ENCODE results near the gene SNED1.
"Not testable (repeated sequence)": the region's sequence is repeated elsewhere in the genome, so short reads cannot be mapped to it uniquely, and the experiment has no call there.

Gene SNED1

DNA sequence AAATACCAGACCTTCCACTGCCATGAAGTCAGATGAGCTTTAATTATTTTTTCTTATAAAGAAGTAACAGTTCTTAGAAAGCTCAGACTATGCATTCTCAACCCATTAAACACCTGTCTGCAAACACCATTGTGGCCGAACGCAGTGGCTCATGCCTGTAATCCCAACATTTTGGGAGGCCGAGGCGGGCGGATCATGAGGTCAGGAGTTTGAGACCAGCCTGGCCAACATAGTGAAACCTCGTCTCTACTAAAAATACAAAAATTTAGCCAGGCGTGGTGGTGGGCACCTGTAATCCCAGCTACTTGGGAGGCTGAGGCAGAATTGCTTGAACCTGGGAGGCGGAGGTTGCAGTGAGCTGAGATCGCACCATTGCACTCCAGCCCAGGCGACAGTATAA lies 106.2 kb downstream of the SNED1 start:
- in situ Hi-C loops (cut with MboI; ENCODE audit: low sequenced_read_pairs) = not testable (repeated sequence)

DNA sequence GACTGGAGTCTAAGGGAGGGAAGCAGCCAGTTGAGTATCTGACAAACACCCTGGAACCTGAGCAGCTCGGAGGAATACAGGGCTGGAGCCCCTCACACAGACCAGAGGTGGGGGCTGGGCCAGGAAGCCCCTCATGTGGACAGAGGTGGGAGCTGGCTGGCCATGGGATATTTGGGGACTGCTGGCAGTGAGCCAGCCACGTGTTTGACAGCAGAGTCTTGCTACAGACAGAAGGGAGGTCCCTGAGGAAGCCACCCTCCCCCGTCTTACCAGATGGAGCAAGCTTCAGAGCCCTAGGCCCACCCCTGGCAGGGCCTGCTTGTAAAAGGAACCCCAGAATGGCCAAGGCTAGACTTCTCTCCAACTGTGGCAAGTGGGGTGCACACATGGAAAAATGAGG lies 107.2 kb downstream of the SNED1 start:
- in situ Hi-C loops (cut with MboI; ENCODE audit: low sequenced_read_pairs) = no loop called here

DNA sequence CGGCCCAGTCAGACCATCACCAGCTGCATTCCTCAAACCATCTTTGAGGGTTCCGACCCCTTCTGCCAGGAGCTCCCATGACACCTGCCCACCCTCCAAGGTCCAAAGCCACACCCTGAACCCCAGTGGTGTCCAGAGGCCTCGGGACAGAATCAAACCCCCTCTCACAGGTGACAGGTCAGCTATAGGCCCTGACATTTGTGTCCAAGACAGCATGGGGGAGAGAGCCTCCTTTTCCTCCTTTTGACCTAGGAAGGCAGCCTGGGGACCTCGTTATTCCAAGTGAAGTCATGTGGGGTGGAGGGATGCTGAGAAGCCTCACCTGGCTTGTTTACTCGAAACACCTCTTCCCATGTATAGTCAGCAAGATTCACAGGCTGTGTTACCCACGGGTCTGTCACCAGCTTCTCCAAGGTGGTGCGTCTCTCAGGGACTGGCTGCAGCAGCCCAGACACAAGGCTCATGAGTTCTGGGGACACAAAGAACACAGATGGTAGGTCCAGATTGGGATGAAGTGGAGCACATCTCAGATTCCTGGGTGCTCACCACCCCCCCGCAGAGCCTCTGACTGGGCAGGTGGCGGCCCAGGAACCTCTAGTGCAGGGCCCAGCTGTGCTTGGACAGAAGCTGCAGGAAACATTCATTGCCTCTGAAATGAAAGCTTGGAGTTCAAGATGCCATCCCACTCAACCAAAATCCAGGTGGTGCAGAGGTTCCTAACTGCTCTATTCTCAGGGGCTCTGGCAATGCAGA lies 108.8 kb downstream of the SNED1 start:
- in situ Hi-C loops (cut with MboI; ENCODE audit: low sequenced_read_pairs) = no loop called here

DNA sequence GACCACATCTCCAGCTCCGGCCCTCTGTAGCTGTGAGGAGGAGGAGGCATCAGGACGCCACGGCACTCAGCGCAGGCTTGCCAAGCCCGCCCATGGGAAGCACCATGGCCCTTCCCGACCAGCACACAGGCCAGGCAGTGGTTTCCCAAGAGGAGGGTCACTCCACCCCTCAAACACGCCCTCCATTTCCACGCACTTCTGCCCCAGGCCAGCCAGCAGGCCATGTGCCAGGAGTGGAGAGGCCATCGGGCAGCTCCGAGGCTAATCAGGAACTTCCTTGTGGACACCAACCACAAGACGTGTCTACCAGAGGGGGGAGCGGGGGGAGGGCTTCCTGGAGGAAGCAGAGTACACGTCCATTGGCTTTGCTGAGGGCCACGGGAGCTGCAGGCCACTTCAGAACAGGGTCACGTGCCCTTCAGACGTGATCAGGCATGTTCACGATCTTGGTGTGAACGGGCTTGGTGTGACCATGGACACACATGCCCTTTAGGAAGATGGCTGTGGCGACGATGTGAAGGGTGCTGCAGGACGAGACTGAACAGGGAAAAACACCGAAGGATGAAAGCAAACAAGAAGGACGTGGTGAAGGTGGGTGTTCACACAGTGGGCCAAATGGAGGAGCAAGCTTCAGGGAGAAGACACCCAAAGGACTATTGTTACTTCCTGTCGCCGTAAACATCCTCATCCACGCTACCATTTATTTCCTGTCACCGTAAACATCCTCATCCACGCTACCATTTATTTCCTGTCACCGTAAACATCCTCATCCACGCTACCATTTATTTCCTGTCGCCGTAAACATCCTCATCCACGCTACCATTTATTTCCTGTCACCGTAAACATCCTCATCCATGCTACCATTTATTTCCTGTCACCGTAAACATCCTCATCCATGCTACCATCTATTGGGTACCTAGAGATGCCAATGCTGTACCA lies 110.1 kb downstream of the SNED1 start:
- in situ Hi-C loops (cut with MboI; ENCODE audit: low sequenced_read_pairs) = no loop called here

DNA sequence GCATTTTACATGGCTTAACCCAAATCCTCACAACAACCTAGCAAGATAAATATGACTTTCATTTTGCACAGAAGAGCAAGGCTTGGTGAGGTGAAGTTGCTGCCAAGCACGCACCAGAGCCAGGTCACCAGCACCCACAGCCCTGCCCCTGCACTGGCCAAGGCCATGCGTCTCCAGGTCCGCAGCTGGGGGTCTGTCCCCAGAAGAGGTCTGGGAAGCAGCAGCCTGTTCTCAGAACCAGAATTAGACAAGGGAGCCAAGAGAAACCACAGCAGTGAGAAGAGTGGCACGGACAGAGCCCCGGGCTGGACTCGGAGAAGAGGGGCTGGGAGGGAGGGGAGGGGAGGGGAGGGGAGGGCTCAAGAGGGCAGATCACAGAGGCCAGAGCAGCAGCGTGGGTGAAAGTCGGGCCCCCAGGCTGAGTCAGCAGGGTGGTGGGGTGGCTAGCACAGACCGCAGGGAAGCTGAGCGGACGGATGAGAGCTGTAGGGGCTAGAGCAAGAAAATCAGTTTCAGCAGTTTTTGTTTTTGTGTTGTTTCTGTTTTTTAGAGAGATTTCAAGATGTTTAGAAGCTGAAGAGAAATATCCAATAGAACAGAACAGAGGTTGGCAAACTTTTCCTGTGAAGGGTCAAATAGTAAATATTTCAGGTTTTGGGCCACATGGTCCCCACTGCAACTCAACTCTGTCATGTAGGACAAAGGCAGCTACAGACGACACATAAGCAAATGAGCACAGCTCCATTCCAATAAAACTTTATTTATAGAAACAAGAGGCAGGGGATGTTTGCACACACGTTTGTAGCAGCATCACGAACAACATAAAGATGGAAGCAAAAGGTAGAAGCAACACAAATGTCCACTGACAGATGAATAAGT lies 111.0 kb downstream of the SNED1 start:
- in situ Hi-C loops (cut with MboI; ENCODE audit: low sequenced_read_pairs) = no loop called here

DNA sequence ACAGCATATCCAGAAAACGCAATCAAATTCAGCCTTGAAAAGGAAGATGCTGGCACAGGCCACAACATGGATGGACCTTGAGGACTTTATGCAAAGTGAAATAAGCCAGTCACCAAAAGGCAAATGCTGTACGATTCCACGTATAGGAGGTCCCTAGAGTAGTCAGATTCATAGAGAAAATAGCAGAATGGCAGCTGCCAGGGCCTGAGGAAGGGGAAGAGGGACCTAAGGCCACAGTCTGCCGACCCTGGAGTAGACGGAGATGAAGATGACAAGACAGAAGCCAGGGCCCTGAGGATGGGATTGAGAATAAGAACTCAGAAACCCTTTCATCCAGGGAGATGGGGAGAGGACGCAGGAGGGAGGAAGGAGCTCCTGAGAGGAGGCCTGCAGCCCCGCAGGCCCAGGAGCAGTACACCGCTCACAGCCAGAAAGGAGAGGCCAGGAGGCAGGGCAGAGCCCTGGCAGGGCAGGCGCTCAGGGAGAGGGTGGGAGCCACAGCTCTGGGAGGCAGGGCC lies 111.7 kb downstream of the SNED1 start:
- in situ Hi-C loops (cut with MboI; ENCODE audit: low sequenced_read_pairs) = no loop called here

DNA sequence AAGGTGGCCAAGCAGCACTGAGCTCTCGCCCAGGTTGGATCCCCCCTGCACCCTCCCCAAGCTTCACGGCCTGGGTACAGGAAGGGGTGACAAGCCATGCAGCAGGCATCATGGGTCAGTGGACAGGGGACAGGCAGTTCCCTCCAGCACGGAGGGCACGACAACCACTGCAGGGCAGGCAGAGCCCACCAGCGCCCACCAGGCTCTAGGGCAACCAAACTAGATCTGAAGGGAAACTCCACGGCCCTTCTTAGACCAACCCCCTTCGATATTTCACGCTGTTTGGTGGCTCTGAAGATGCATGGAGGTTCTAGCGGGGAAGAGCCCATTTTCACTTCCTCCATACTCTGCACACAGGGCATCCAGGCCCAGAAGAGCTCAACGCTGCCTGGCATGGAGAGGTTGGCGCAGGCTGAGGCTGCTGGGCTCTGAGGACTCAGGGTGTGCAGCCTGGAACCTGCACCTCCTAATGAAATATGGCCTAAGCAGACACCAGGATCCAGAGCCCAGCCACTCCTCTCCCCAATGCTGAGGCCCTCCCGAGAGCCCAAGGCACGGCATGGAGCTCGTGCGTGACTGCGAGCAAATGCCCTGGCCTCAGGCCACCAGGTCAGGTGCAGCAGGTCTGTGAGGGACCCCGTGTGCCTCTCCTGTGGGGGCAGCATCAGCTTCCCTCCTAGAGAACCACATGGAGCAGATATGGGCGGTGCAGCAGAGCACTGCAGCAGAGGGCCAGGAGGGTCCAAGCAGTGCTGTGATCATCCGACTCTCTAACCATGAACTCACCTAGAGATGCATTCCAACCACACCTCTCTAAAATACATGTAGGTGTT lies 112.4 kb downstream of the SNED1 start:
- in situ Hi-C loops (cut with MboI; ENCODE audit: low sequenced_read_pairs) = no loop called here

DNA sequence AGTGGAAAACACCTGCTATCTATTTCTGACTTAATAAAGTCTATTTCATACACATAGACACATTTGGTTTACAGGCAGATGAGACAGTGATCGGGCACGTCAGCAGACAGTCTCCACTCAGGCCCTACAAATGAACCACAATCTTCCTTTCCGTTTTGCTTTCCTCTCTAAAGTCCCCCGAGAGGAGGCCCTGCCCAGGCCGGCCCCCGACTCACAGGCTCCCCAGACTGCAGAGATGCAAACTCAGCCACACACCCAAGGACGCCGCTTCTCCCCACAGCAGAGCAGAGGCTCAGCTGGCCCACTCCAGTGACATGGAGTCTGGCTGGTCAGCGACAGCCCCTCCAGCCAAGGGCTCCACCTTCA lies 113.0 kb downstream of the SNED1 start:
- in situ Hi-C loops (cut with MboI; ENCODE audit: low sequenced_read_pairs) = no loop called here

DNA sequence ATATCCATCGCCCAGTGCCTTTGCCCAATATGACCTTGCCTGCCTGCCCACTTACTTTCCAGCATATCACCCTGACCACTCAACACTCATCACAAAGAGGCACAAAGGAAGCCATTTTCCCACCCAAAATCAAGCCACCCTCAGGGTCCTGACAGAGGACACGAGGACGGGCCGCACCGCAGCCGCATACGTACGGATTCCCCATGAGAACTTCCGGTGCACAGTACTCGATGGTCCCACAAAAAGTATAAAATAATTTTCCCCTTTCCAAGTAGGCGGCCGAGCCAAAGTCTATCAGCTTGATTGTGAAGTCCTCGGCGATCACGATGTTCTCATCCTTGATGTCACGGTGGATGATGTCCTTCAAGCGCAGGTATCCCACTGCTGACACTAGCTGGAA lies 113.6 kb downstream of the SNED1 start:
- in situ Hi-C loops (cut with MboI; ENCODE audit: low sequenced_read_pairs) = no loop called here

DNA sequence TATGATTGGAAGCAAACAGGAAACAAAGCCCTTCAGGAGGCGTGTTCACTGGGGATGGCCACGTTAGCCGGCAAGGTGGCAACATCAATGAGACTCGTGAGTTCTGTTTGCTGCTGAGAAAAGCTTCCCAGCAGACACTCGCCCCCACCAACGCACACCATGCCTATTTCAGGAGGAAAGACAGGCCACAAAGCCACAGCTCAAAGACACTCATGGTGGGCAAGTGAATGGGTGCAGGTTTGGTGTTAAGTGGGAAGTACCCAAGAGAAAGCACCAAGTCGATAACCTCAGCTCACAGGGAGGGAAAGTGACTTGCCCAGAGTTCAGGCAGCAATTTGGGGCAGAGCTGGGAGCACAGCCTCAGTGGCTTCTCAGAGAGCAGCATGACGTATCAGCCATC lies 114.2 kb downstream of the SNED1 start:
- in situ Hi-C loops (cut with MboI; ENCODE audit: low sequenced_read_pairs) = no loop called here

DNA sequence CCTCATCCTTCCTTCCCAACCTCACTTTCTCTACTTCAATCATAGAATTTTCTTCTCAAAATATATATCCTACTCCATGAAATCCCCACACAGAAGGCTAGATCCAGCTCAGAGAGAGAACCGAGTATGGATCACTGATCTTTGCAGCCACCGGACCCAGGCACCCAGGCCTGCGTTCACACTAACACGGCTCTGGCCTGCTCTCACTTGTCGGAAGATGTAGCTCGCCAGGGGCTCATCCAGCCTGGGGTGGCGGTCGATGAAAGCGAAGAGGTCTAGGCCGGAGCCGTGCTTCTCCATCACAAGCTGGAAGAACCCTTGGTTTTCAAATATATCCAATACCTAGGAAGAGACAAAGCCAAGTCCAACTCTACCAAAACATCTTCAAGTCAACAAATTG lies 116.4 kb downstream of the SNED1 start:
- in situ Hi-C loops (cut with MboI; ENCODE audit: low sequenced_read_pairs) = no loop called here

DNA sequence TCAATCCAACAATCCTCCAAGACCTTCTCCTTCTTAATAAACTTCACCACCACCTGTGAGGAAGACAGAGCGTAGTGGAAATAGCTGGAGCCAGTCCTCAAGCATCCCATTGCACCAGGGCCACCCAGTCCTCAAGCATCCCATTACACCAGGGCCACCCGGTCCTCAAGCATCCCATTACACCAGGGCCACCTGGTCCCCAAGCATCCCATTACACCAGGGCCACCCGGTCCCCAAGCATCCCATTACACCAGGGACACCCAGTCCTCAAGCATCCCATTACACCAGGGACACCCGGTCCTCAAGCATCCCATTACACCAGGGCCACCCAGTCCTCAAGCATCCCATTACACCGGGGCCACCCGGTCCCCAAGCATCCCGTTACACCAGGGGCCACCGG lies 116.9 kb downstream of the SNED1 start:
- in situ Hi-C loops (cut with MboI; ENCODE audit: low sequenced_read_pairs) = no loop called here

DNA sequence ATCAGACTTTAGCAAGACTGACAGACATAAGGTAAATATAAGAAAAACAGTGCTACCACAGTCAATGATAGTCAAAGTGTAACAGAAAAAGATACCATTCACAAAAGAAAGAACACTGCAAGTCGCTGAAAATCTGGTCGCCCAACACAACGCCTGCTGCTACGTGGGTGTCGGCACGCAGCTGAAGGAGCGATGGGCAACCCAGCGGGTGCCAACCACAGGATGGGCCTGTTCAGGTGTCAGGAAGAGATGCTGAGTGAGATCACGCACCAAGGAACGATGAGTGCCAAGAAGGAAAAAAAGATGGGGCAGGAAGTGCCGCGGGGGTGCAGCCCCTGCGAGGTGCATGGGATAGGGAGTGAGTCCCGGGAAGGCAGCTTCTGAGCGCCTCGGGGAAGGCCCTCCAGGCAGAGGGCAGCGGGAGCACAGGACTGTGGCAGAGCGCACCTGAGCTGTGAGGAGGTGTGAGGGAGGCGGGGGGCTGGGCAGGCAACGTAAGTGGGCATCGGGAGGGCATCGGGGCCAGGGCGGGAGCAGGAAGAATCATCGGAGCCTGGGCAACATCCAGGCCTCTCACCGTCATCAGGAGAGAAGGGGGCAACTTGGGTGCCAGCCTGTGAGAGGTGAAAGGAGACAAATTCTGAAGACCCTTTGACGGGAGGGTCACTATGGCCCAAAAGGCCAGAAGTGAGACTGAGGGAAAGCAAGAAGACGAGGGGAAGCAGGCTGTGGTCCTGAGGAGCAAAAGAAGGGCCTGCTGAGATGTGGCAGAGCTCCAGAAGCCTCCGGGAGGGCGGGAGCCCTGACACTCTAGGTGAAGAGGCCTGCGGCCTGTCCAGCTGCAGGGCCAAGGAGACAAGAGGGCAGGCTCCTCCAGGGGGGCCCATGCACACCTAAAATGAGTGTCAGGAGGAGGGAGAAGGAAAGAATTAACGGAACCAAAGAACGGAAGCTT lies 118.5 kb downstream of the SNED1 start:
- in situ Hi-C loops (cut with MboI; ENCODE audit: low sequenced_read_pairs) = no loop called here

DNA sequence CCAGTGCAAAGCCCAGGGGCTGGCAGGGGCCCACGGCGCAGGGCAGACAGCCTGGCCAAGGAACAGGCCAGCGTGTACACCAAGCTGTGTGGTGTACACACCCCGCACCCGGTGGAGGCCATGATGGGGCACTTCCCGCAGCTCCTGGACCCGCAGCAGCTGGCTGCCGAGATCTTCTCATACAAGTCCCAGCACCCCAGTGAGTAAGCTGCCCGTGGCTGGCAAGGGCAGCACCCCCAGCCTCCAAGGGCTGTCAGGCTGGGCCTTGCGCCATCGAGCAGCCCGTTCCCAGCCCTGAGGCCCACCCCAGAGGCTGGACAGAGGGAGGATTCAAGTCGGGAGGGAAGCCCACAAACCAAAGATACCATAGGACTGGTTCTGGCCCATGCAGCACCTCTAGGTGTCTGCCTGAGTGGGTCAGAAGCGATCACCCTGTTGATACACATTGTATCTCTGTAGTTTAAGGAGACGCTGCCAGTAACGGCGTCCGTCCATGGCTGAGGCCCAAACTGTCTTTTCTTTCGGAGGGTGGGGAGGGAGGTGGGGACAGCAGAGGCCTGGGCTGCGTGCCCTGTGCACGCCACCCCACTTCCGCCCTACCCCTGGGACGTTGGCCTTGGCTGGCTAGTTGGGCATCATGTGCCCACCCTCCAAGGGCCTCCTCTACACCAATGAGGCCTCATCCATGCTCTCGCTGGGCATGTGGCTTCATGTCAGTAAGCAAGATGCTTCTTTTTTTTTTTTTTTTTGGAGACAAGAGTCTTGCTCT lies 120.5 kb downstream of the SNED1 start:
- in situ Hi-C loops (cut with MboI; ENCODE audit: low sequenced_read_pairs) = no loop called here

DNA sequence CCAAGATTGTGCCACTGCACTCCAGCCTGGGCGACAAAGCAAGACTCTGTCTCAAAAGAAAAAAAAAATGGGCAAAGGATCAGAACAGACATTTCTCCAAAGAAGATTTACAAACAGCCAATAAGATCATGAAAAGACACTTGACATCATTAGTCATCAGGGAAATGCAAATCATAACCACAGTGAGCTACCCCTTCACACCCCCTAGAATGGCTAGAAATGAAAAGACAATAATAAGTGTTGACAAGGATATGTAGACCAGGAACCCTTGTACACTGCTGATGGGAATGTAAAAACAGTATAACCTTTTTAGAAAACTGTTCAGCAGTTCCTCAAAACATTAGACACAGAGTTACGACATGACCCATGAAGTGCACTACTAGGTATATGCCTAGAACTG lies 122.0 kb downstream of the SNED1 start:
- in situ Hi-C loops (cut with MboI; ENCODE audit: low sequenced_read_pairs) = no loop called here

DNA sequence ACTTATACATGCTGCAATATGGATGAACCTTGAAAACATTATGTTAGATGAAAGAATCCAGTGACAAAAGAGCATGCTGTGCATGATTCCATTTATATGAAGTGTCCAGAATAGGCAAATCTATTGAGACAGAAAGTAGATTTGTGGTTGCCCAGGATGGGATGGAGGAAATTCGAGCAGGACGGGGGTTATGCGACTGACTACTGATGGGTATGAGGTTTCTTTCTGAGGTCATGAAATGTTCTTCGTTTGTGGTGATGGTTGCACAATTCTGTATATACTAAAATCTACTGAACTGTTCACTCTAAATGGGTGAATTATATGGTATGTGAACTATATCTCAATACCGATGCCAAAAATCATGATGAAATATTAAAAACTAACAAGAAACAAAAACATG lies 122.6 kb downstream of the SNED1 start:
- in situ Hi-C loops (cut with MboI; ENCODE audit: low sequenced_read_pairs) = no loop called here

DNA sequence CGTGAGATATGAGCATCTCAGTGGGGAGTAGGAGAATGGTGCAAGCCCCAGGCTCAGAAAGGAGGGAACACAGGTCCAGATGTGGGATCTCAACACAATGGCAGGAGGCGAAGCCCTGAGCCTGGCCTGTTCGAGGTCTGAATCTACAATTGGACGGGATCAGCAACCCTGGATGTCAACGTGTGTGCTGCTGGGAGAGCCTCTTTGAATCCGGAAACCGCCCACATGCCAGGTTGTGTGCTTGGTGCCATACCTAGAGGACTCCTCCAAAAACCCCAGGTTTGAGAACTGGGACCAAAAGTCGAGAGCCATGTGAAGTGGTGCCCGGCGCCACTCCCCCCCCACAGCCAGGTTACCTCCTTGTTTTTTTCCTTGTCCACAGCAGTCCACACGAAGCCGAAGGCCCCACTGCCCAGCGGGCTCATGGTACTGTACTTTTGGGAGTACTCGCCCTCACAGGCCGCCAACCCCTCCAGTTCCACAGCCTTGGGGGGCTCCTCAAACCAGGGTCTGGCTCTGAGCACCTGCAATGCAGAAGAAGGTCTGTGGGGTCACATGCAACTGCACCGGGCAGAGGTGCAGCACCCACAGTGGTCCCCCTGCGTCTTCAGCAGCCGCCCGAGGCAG lies 124.1 kb downstream of the SNED1 start:
- in situ Hi-C loops (cut with MboI; ENCODE audit: low sequenced_read_pairs) = no loop called here
